MM.1S (cell line): ENCODE results near the gene ALG8.

Experiments used
- CTCF ChIP-seq: fragments of 300-600 bp; sonication (generic); IDR thresholded peaks from 2 replicates; pipeline ENCODE4 v1.5.1; 2016; ENCODE audit warnings: antibody characterized with exemption, low read length, mixed read lengths
- EZH2 ChIP-seq: fragments of 300-600 bp; sonication (generic); optimal IDR thresholded peaks from 2 replicates; pipeline ENCODE3; 2017; ENCODE audit warnings: low read depth, mild to moderate bottlenecking, antibody characterized with exemption, low read length, mixed read lengths

GRCh38 chr11:78166855-78167469, 27.5 kb upstream of the ALG8 start:
- TF ChIP-seq CTCF: no peak
- no peak for TF ChIP-seq EZH2
